Measurements from ENCODE around the gene POLR1A.

DNA sequence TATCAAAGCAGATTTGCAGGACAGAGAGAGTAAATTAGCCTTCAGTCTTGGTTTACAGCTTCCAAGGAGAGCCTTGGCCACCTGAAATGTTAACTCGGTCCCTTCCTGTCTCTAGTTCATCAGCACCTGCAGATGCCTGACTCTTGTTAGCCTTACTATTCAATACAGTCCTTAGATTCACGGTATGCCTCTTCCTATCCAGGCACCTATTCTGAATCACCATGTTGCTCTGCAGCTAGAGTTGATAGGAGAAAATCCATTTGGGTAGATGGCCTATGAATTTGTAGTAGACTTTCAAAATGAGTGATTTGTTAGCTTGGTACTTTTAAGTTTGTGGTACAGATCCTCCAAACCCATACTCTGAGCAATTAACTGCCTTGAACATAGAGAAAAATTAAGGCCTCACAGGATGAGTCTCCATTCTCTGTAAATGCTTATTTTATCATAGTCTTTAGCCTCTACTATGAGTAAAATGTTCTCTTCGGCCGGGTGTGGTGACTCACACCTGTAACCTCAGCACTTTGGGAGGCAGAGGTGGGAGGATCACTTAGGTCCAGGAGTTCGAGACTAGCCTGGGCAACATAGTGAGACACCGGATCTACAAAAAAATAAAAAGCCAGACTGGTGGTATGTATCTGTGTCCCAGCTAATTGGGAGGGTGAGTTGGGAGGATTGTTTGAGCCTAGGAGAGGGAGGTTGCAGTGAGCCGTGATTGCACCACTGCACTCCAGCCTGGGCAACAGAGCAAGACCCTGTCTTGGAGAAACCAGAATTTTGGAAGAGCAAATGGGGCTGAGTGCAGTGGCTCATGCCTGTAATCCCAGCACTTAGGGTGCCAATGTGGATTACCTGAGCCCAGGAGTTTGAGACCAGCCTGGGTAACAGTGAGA, 33.3 kb upstream of the POLR1A start:
- TF ChIP-seq, protein P1, sequence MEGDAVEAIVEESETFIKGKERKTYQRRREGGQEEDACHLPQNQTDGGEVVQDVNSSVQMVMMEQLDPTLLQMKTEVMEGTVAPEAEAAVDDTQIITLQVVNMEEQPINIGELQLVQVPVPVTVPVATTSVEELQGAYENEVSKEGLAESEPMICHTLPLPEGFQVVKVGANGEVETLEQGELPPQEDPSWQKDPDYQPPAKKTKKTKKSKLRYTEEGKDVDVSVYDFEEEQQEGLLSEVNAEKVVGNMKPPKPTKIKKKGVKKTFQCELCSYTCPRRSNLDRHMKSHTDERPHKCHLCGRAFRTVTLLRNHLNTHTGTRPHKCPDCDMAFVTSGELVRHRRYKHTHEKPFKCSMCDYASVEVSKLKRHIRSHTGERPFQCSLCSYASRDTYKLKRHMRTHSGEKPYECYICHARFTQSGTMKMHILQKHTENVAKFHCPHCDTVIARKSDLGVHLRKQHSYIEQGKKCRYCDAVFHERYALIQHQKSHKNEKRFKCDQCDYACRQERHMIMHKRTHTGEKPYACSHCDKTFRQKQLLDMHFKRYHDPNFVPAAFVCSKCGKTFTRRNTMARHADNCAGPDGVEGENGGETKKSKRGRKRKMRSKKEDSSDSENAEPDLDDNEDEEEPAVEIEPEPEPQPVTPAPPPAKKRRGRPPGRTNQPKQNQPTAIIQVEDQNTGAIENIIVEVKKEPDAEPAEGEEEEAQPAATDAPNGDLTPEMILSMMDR (IDR thresholded peaks at IDR 0.05): no peak
- no peak for TF ChIP-seq POLR2A (IDR thresholded peaks at IDR 0.05)
